CD8-positive, alpha-beta memory T cell (primary cell): Measurements from ENCODE around the gene EIF1. TPM values are rescaled to one million over a fixed set of nuclear protein-coding genes. Genes with fewer than 3 reads are reported as not detected.
"Not testable (repeated sequence)": the region's sequence is repeated elsewhere in the genome, so short reads cannot be mapped to it uniquely, and the experiment has no call there.

Experiments
- CTCF ChIA-PET: fragments of 350-600 bp; sonication (Branson Sonifier 250); formaldehyde crosslinking; loops from one replicate; lab custom pipeline; 2021; ENCODE audit warnings: antibody characterized with exemption; lab: Charles Lee
- POLR2A ChIA-PET: fragments of 350-600 bp; sonication (Branson Sonifier 250); formaldehyde crosslinking; loops from one replicate; lab custom pipeline; 2021; ENCODE audit warnings: antibody characterized with exemption; lab: Charles Lee
- DNase-seq, 5 donors: peaks; one replicate each; pipeline versions ENCODE4 v3.0.0 to v3.0.0-alpha.2; 2020 to 2022; ENCODE audit warnings: mixed read lengths in 1 of 5
- H3K27ac ChIP-seq: one replicate; pipeline ENCODE4 v1.7.0; 2013; ENCODE audit warnings: low read depth, mild to moderate bottlenecking, low read length, moderate library complexity
- H3K27me3 ChIP-seq: 2 replicates; pipeline ENCODE4 v1.7.0; 2013; ENCODE audit warnings: low read length, mild to moderate bottlenecking; ENCODE audit not compliant: insufficient read depth, poor library complexity, severe bottlenecking
- H3K36me3 ChIP-seq: 2 replicates; pipeline ENCODE4 v1.7.0; 2013; ENCODE audit warnings: mild to moderate bottlenecking, low read length, moderate library complexity; ENCODE audit not compliant: insufficient read depth
- H3K4me1 ChIP-seq: 2 replicates; pipeline ENCODE4 v1.7.0; 2013; ENCODE audit warnings: mild to moderate bottlenecking, low read length, moderate library complexity; ENCODE audit not compliant: insufficient read depth
- H3K4me3 ChIP-seq: 2 replicates; pipeline ENCODE4 v1.7.0; 2013; ENCODE audit warnings: mild to moderate bottlenecking, low read length
- H3K9me3 ChIP-seq: 2 replicates; pipeline ENCODE4 v1.7.0; 2013; ENCODE audit warnings: mild to moderate bottlenecking, low read length
- H3K27ac Mint-ChIP-seq, 8 donors: one replicate each; pipeline ENCODE4 v1.8.0; 2020 to 2021; ENCODE audit warnings: mixed read lengths in 8 of 8, mild to moderate bottlenecking in 6 of 8, inconsistent platforms in 3 of 8, moderate library complexity in 3 of 8
- H3K27me3 Mint-ChIP-seq, 2 donors: one replicate each; pipeline ENCODE4 v1.8.0; 2020 to 2021; ENCODE audit warnings: mixed read lengths in 2 of 2, mild to moderate bottlenecking in 1 of 2, moderate library complexity in 1 of 2
- H3K36me3 Mint-ChIP-seq, 3 donors: one replicate each; pipeline ENCODE4 v1.8.0; 2020 to 2021; ENCODE audit warnings: mixed read lengths in 3 of 3, inconsistent platforms in 1 of 3, mild to moderate bottlenecking in 1 of 3
- H3K4me1 Mint-ChIP-seq, 3 donors: one replicate each; pipeline ENCODE4 v1.8.0; 2020 to 2021; ENCODE audit warnings: mixed read lengths in 3 of 3, inconsistent platforms in 1 of 3, mild to moderate bottlenecking in 1 of 3
- H3K4me3 Mint-ChIP-seq, 7 donors: one replicate each; pipeline ENCODE4 v1.8.0; 2020 to 2021; ENCODE audit warnings: mixed read lengths in 7 of 7, mild to moderate bottlenecking in 6 of 7, moderate library complexity in 4 of 7, inconsistent platforms in 2 of 7
- H3K9me3 Mint-ChIP-seq, 5 donors: one replicate each; pipeline ENCODE4 v1.8.0; 2020 to 2022; ENCODE audit warnings: mixed read lengths in 5 of 5, mild to moderate bottlenecking in 3 of 5, moderate library complexity in 2 of 5, inconsistent platforms in 1 of 5
- polyA plus RNA-seq: library from polyadenylated mRNA; unstranded; fragments of 300-500 nt; fragmentation: Illumina TruSeq; gene quantifications from one replicate; pipeline ENCODE4 v1.2.3, GENCODE V29; 2021
- total RNA-seq, 2 experiments: library from RNA; stranded (reverse); gene quantifications; one replicate each; pipeline ENCODE4 v1.2.3, GENCODE V29; 2021

Gene EIF1
- total and polyA plus RNA-seq, 3 experiments from 2014 or later: 1,446 to 1,526 (median 1,504) TPM

DNA sequence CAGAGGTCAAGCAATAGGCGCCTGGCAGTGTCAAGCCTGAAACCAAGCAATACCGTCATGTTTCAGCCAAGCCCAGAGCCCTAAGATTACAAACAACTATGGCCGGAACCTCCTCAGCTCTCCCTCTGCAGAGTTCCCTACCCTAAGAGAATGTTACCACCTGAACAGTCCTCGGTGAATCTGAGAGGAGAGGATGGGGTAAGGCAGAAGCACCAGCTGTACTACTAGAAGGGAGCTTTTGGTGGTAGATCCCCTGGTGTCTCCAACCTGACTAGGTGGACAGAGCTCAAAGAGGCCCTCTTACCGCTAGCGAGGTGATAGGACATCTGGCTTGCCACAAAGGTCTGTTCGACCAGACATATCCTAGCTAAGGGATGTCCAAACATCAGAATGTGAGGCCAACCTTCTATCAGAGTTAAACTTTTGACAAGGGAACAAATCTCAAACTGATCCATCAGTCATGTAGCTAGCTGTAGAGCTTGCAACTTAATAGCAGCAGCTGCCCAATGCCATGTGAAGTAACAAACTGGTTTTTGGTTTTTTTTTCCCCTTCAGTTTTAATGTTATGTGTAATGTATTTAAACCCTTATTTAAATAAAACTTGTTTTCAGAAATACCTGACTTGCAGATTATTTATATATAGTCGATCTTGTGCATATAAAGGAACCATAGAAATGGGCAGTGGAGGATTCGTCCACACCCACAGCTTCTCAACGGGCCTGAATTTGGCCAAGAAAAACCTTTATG lies 2.5 kb downstream of the EIF1 start:
- Mint-ChIP-seq H3K4me1 (peaks cover 39 to 55% (median 50%) of the 10 kb centered on the region in 3 donors), H3K27me3 (peaks cover 0 to 17% of the 10 kb centered on the region in 2 donors), H3K4me3 (peak overlapping the region; percentile 59 to 100 (median 97)), H3K9me3 (no peaks in the 10 kb centered on the region), H3K36me3 (peaks cover 22 to 71% (median 23%) of the 10 kb centered on the region in 3 donors), H3K27ac (peak overlapping the region; percentile 70 to 100 (median 99))
- peak in 3 of 5 donors; percentile 12 to 58 (median 34) for DNase-seq
- no peaks in the 10 kb centered on the region for H3K27me3 ChIP-seq
- peak overlapping the region; percentile 100 for H3K27ac ChIP-seq
- H3K4me3 ChIP-seq: no peak overlapping the region
- CTCF ChIA-PET: interaction anchor here (4.7 to 8.7 kb wide), 2 partner anchors 12 to 26 kb away, joined by 74 to 129 read pairs; no protein-coding TSS in a partner anchor
- peaks cover 34% of the 10 kb centered on the region for H3K4me1 ChIP-seq
- H3K9me3 ChIP-seq: no peaks in the 10 kb centered on the region
- POLR2A ChIA-PET: interaction anchor here (0.9 to 5.5 kb wide), 6 partner anchors 12 to 873 kb away, joined by 3 to 178 read pairs (median 4); partner anchors contain the start of genes ODAD4 and P3H4
- peaks cover 54% of the 10 kb centered on the region for H3K36me3 ChIP-seq

DNA sequence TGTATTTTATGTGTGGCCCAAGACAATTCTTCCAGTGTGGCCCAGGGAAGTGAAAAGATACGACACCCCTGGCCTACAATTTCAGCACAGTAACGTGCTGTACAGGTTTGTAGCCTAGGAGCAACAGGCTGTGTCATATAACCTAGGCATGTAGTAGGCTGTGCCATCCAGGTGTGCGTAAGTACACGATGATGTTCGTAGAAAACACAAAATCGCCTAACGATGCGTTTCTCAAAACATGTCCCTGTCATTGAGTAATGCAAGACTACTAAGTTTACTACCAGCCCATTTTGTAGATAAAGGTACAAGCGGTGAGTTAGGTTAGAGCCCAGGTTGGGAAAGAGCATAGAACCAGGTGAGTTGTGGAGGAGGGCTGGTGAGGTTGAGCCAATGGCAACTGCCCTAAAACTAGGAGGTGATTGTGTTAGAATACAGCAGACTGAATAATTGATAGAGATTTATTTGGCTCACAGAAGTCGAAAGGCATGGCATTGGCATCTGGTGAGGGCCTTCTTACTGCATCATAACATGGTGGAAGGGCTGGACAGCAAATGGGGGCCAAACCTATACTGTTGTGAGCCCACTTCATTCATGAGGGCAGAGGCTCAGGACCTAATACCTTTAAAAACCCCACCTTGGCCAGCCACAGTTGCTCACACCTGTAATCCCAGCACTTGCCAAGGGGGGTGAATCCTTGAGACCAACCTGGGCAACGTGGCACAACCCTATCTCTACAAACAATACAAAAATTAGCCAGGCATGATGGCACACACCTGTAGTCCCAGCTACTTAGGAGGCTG lies 4.2 kb downstream of the EIF1 start:
- no peak overlapping the region for H3K4me3 ChIP-seq
- Mint-ChIP-seq H3K27ac (peak overlapping the region in 7 of 8 donors; percentile 11 to 100 (median 62)), H3K36me3 (peaks cover 22 to 71% (median 23%) of the 10 kb centered on the region in 3 donors), H3K4me1 (peaks cover 39 to 53% (median 50%) of the 10 kb centered on the region in 3 donors), H3K27me3 (peaks cover 0 to 17% of the 10 kb centered on the region in 2 donors), H3K4me3 (peak overlapping the region in 5 of 7 donors; percentile 0 to 63 (median 17)), H3K9me3 (no peaks in the 10 kb centered on the region)
- H3K27me3 ChIP-seq: no peaks in the 10 kb centered on the region
- H3K4me1 ChIP-seq: peaks cover 30% of the 10 kb centered on the region
- ChIA-PET CTCF (interaction anchor here (8.7 kb wide), 1 partner anchor 28 kb away, joined by 129 read pairs; no protein-coding TSS in a partner anchor), POLR2A (interaction anchor here (1.0 to 5.5 kb wide), 4 partner anchors 10 to 119 kb away, joined by 3 to 178 read pairs (median 54); partner anchors contain the start of gene P3H4)
- H3K9me3 ChIP-seq: no peaks in the 10 kb centered on the region
- peak in 2 of 5 donors; percentile 33 to 37 for DNase-seq
- H3K27ac ChIP-seq: no peak overlapping the region
- H3K36me3 ChIP-seq: peaks cover 54% of the 10 kb centered on the region

- Histone ChIP-seq H3K4me3 (no peak overlapping the region), H3K9me3 (no peaks in the 10 kb centered on the region), H3K27ac (no peak overlapping the region), H3K36me3 (peaks cover 45% of the 10 kb centered on the region), H3K4me1 (peaks cover 20% of the 10 kb centered on the region), H3K27me3 (no peaks in the 10 kb centered on the region)
- no peaks in the 10 kb centered on the region for H3K9me3 Mint-ChIP-seq
- H3K27me3 Mint-ChIP-seq: peaks cover 0 to 3% of the 10 kb centered on the region in 2 donors
- DNase-seq: no peak
- ChIA-PET POLR2A (interaction anchor here (1.2 to 1.7 kb wide), 2 partner anchors 16 to 29 kb away, joined by 4 to 11 read pairs; no protein-coding TSS in a partner anchor), CTCF (interaction anchor here (0.7 to 2.9 kb wide), 15 partner anchors 10 to 839 kb away, joined by 3 to 35 read pairs (median 6); no protein-coding TSS in a partner anchor)
- H3K27ac Mint-ChIP-seq: peak overlapping the region in 1 of 8 donors; percentile 12
- peaks cover 28 to 38% (median 37%) of the 10 kb centered on the region in 3 donors for H3K4me1 Mint-ChIP-seq
- no peak overlapping the region for H3K4me3 Mint-ChIP-seq
- peaks cover 16 to 52% (median 17%) of the 10 kb centered on the region in 3 donors for H3K36me3 Mint-ChIP-seq
These were observed 6.5 kb downstream of the EIF1 start for GRCh38 chr17:41695134-41695661.

GRCh38 chr17:41695954-41696757 lies 7.5 kb downstream of the EIF1 start:
- H3K9me3 Mint-ChIP-seq: no peaks in the 10 kb centered on the region

GRCh38 chr17:41697122-41697962 lies 8.7 kb downstream of the EIF1 start:
- Histone ChIP-seq H3K27me3 (no peaks in the 10 kb centered on the region), H3K36me3 (peaks cover 24% of the 10 kb centered on the region), H3K4me3 (no peak overlapping the region), H3K4me1 (peaks cover 6% of the 10 kb centered on the region), H3K27ac (no peak overlapping the region), H3K9me3 (no peaks in the 10 kb centered on the region)
- Mint-ChIP-seq H3K27me3 (peaks cover 2 to 4% of the 10 kb centered on the region in 2 donors), H3K9me3 (no peaks in the 10 kb centered on the region), H3K36me3 (peaks cover 3 to 31% (median 10%) of the 10 kb centered on the region in 3 donors), H3K4me3 (no peak overlapping the region), H3K27ac (no peak overlapping the region), H3K4me1 (peaks cover 13 to 24% (median 16%) of the 10 kb centered on the region in 3 donors)
- no peak for DNase-seq
- CTCF ChIA-PET: no interaction called here
- POLR2A ChIA-PET: no interaction called here

More at GRCh38 chr17:41695954-41696757, 7.5 kb downstream of the EIF1 start:
- no peak overlapping the region for H3K4me3 ChIP-seq
- Mint-ChIP-seq H3K4me1 (peaks cover 21 to 35% (median 27%) of the 10 kb centered on the region in 3 donors), H3K4me3 (peak overlapping the region in 1 of 7 donors; percentile 60), H3K36me3 (peaks cover 11 to 43% (median 17%) of the 10 kb centered on the region in 3 donors), H3K27ac (peak overlapping the region in 6 of 8 donors; percentile 6 to 83 (median 78)), H3K27me3 (peaks cover 2 to 3% of the 10 kb centered on the region in 2 donors)
- no peak overlapping the region for H3K27ac ChIP-seq
- H3K36me3 ChIP-seq: peaks cover 35% of the 10 kb centered on the region
- ChIA-PET POLR2A (interaction anchor here (1.2 to 1.7 kb wide), 2 partner anchors 17 to 30 kb away, joined by 4 to 11 read pairs; no protein-coding TSS in a partner anchor), CTCF (interaction anchor here (0.7 to 2.9 kb wide), 16 partner anchors 11 to 878 kb away, joined by 3 to 35 read pairs (median 6); no protein-coding TSS in a partner anchor)
- DNase-seq: peak; percentile 66 to 84 (median 67)
- H3K9me3 ChIP-seq: no peaks in the 10 kb centered on the region
- H3K27me3 ChIP-seq: no peaks in the 10 kb centered on the region
- peaks cover 10% of the 10 kb centered on the region for H3K4me1 ChIP-seq

- CTCF ChIA-PET: interaction anchor here (1.7 kb wide), 1 partner anchor 38 kb away, joined by 6 read pairs; no protein-coding TSS in a partner anchor
- H3K27me3 Mint-ChIP-seq: not testable (repeated sequence)
These were observed 12.2 kb downstream of the EIF1 start for GRCh38 chr17:41700843-41701242.

More at GRCh38 chr17:41700843-41701242, 12.2 kb downstream of the EIF1 start:
- H3K4me3 ChIP-seq, H3K9me3 Mint-ChIP-seq, H3K4me1 ChIP-seq, H3K27ac Mint-ChIP-seq, H3K36me3 ChIP-seq, H3K9me3 ChIP-seq, H3K36me3 Mint-ChIP-seq, DNase-seq, H3K4me3 Mint-ChIP-seq, POLR2A ChIA-PET, H3K27me3 ChIP-seq, H3K27ac ChIP-seq: not testable (repeated sequence)
- peaks cover 5 to 13% (median 7%) of the 10 kb centered on the region in 3 donors for H3K4me1 Mint-ChIP-seq
